ENCODE measurements around the gene PTGFRN.

Gene PTGFRN

GRCh38 chr1:116921301-116921885 is 11.7 kb downstream of the PTGFRN start:
- TF ChIP-seq BACH2 (CRISPR knock-in tag; IDR thresholded peaks at IDR 0.05; ENCODE audit: borderline replicate concordance) (no peak), PATZ1 (CRISPR knock-in tag; IDR thresholded peaks at IDR 0.05; ENCODE audit: borderline replicate concordance) (no peak), ZFP30 (CRISPR knock-in tag; IDR thresholded peaks at IDR 0.05) (no peak), SNAI2 (CRISPR knock-in tag; IDR thresholded peaks at IDR 0.05) (no peak), ARNTL (CRISPR knock-in tag; IDR thresholded peaks at IDR 0.05; ENCODE audit: borderline replicate concordance, low read depth) (no peak)
- no peak for ATAC-seq

- no peak for ATAC-seq
- TF ChIP-seq CSRNP3 (CRISPR knock-in tag; IDR thresholded peaks at IDR 0.05): no peak
- no peak for TF ChIP-seq ZC3H10 (CRISPR knock-in tag; IDR thresholded peaks at IDR 0.05)
- no peak for TF ChIP-seq ESRRG (CRISPR knock-in tag; IDR thresholded peaks at IDR 0.05)
- no peak for TF ChIP-seq SNAI2 (CRISPR knock-in tag; IDR thresholded peaks at IDR 0.05)
- no peak for TF ChIP-seq RARB (CRISPR knock-in tag; IDR thresholded peaks at IDR 0.05)
Measured at GRCh38 chr1:116921937-116922336, 12.2 kb downstream of the PTGFRN start.

GRCh38 chr1:116923421-116923820 is 13.7 kb downstream of the PTGFRN start:
- TF ChIP-seq SNAI2 (CRISPR knock-in tag; IDR thresholded peaks at IDR 0.05) (no peak), ISL1 (CRISPR knock-in tag; IDR thresholded peaks at IDR 0.05) (no peak), ZNF70 (CRISPR knock-in tag; IDR thresholded peaks at IDR 0.05) (no peak), ZFP30 (CRISPR knock-in tag; IDR thresholded peaks at IDR 0.05) (no peak), POU6F1 (CRISPR knock-in tag; IDR thresholded peaks at IDR 0.05; ENCODE audit: borderline replicate concordance, low read depth) (no peak), TOX (CRISPR knock-in tag; IDR thresholded peaks at IDR 0.05; ENCODE audit: borderline replicate concordance) (no peak), TSHZ2 (CRISPR knock-in tag; IDR thresholded peaks at IDR 0.05) (no peak), TCF4 (CRISPR knock-in tag; IDR thresholded peaks at IDR 0.05; ENCODE audit: borderline replicate concordance) (no peak), PATZ1 (CRISPR knock-in tag; IDR thresholded peaks at IDR 0.05; ENCODE audit: borderline replicate concordance) (no peak), ZC3H10 (CRISPR knock-in tag; IDR thresholded peaks at IDR 0.05) (no peak)
- no peak for ATAC-seq

- ATAC-seq: no peak
- TF ChIP-seq CSRNP3 (CRISPR knock-in tag; IDR thresholded peaks at IDR 0.05) (no peak), PPARA (CRISPR knock-in tag; IDR thresholded peaks at IDR 0.05; ENCODE audit: borderline replicate concordance) (no peak), POU6F1 (CRISPR knock-in tag; IDR thresholded peaks at IDR 0.05; ENCODE audit: borderline replicate concordance, low read depth) (no peak), ZFP3 (CRISPR knock-in tag; IDR thresholded peaks at IDR 0.05) (no peak), ESRRG (CRISPR knock-in tag; IDR thresholded peaks at IDR 0.05) (no peak), PATZ1 (CRISPR knock-in tag; IDR thresholded peaks at IDR 0.05; ENCODE audit: borderline replicate concordance) (no peak), CSDC2 (CRISPR knock-in tag; IDR thresholded peaks at IDR 0.05) (no peak), GLIS3 (CRISPR knock-in tag; IDR thresholded peaks at IDR 0.05) (no peak), RARB (CRISPR knock-in tag; IDR thresholded peaks at IDR 0.05) (no peak)
Measured at GRCh38 chr1:116927049-116927798, 17.5 kb downstream of the PTGFRN start.
